ENCODE data around the gene ZNF483. TPM values are rescaled to one million over a fixed set of nuclear protein-coding genes. Genes with fewer than 3 reads are reported as not detected.

Gene ZNF483
- total RNA-seq, 1 experiment from 2014 or later: not detected

GRCh38 chr9:111621895-111622480 is 97.0 kb downstream of the ZNF483 start:
- peak; percentile 54 for TF ChIP-seq CTCF (IDR thresholded peaks at IDR 0.05; ENCODE audit: unreplicated experiment)
- CTCF ChIA-PET: interaction anchor here (0.7 to 4.0 kb wide), 4 partner anchors 9 to 23 kb away, joined by 3 to 43 read pairs (median 4); partner anchors contain the start of genes DNAJC25 and PTGR1
- H3K27ac Mint-ChIP-seq (ENCODE audit: unreplicated experiment): no peak overlapping the region
- peak; percentile 50 for DNase-seq
- H3K4me3 Mint-ChIP-seq (ENCODE audit: low read depth, unreplicated experiment): no peak overlapping the region
- no TSS peak for BruUV-seq (replicated peaks)
- no peaks in the 10 kb centered on the region for H3K36me3 Mint-ChIP-seq (ENCODE audit: insufficient read depth, unreplicated experiment)
- H3K4me1 Mint-ChIP-seq (ENCODE audit: low read depth, unreplicated experiment): no peaks in the 10 kb centered on the region
- H3K9me3 Mint-ChIP-seq (ENCODE audit: low read depth, unreplicated experiment): no peaks in the 10 kb centered on the region
- no peaks in the 10 kb centered on the region for H3K27me3 Mint-ChIP-seq (ENCODE audit: unreplicated experiment)
- intact Hi-C loops (cut with micrococcal nuclease; ENCODE audit: unreplicated experiment): loop anchor here (1.0 kb wide), 1 partner anchor 24 kb away; no protein-coding TSS in a partner anchor

GRCh38 chr9:111622626-111623025 is 97.6 kb downstream of the ZNF483 start:
- H3K36me3 Mint-ChIP-seq (ENCODE audit: insufficient read depth, unreplicated experiment): no peaks in the 10 kb centered on the region
- CTCF ChIA-PET: interaction anchor here (4.0 kb wide), 1 partner anchor 24 kb away, joined by 43 read pairs; the partner anchor contains the start of gene PTGR1
- TF ChIP-seq CTCF (IDR thresholded peaks at IDR 0.05; ENCODE audit: unreplicated experiment): no peak
- no peak overlapping the region for H3K4me3 Mint-ChIP-seq (ENCODE audit: low read depth, unreplicated experiment)
- no TSS peak for BruUV-seq (replicated peaks)
- no peaks in the 10 kb centered on the region for H3K4me1 Mint-ChIP-seq (ENCODE audit: low read depth, unreplicated experiment)
- no peak overlapping the region for H3K27ac Mint-ChIP-seq (ENCODE audit: unreplicated experiment)
- H3K9me3 Mint-ChIP-seq (ENCODE audit: low read depth, unreplicated experiment): no peaks in the 10 kb centered on the region
- H3K27me3 Mint-ChIP-seq (ENCODE audit: unreplicated experiment): no peaks in the 10 kb centered on the region
- intact Hi-C loops (cut with micrococcal nuclease; ENCODE audit: unreplicated experiment): loop anchor here (1.0 kb wide), 1 partner anchor 24 kb away; no protein-coding TSS in a partner anchor
- DNase-seq: peak; percentile 61

Other genes starting within 250 kb of the ZNF483 start
- gene OR2K2, start 195.0 kb upstream of the ZNF483 start, total RNA-seq (2022): not detected in 2 replicates
- gene ECPAS, start 40.8 kb upstream of the ZNF483 start, total RNA-seq (2022): 47.8 and 57.8 TPM in 2 replicates
- 22.3 and 24.2 TPM in 2 replicates for gene PTGR1, start 74.5 kb downstream of the ZNF483 start, total RNA-seq (2022)
- gene DNAJC25, start 106.2 kb downstream of the ZNF483 start, total RNA-seq (2022): 5.0 and 6.3 TPM in 2 replicates
- gene GNG10, start 136.4 kb downstream of the ZNF483 start, total RNA-seq (2022): 17.8 and 21.5 TPM in 2 replicates